SIG-M5 (cell line): ENCODE measurements around the gene SRPK3.

Experiments used
- DNase-seq: peaks from one replicate; lab custom pipeline; 2025; lab: John Stamatoyannopoulos, UW

The SRPK3 gene

GRCh38 chrX:153770601-153771414, 10.0 kb upstream of the SRPK3 start:
- no peak for DNase-seq

DNA sequence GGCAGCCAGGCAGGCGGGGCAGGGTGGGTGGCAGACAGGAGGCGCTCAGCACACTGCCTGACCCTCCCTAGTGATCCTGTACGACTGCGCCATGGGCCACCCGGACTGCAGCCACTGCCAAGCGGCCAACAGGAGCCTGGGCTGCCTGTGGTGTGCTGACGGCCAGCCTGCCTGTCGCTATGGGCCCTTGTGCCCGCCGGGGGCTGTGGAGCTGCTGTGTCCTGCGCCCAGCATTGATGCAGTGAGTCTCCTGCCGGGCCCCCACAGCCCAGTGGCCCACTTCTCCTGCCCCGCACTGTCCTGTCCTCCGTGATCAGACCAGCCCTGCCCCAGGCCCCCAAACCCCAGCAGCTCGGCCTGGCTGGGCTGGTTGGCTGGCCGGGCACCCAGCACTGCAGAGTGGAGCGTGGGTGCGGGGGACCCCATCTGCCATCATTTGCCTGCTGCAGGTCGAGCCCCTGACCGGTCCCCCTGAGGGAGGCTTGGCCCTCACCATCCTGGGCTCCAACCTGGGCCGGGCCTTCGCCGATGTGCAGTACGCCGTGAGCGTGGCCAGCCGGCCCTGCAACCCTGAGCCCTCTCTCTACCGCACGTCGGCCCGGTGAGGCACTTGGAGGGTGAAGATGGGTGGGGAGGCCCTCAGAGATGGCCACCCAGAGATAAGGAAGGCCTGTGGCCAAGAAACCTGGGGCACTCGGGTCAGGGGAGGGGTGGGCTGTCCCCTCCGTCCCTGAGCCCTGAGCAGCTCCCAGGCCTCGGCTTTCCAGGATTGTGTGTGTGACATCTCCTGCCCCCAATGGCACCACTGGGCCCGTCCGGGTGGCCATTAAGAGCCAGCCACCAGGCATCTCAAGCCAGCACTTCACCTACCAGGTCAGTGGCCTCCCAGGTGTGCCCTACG, 9.2 kb upstream of the SRPK3 start:
- no peak for DNase-seq

DNA sequence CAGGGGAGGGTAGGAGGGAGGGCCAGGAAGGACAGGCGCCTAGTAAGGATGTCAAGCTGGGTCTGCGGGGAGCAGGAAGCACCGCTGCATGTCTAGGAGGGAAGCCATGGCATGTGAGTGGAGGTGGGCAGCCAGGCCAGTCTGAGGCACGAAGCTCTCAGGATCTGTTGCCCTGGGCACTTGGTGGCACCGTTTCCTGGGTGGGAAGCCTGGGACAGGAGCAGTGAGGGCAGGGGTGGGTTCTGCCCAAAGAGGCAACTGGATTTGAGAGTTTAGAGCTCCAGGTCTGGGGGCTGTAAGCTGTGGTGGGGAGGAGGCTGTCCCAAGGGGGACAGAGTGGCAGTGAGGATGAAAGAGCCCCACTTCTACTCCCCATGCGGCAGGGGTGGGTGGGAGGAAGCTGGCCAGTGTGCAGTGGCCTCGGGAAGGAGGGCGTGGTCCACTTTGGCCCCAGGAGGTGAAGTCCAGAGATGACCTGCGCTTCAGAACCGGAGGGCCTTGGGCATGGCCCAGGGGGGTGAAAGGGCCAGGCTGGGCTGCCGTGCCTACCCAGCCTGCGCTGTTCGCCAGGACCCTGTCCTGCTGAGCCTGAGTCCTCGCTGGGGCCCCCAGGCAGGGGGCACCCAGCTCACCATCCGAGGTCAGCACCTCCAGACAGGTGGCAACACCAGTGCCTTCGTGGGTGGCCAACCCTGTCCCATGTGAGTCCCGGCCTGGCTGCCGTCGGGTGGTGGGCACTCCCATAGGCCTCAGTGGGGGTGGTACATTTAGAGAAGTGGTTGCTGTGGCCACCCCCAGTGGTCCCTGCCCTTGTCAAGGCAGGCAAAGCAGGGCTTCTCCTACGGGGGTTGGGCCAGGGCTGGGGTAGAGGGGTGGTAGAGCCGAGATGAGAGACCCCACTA, 8.3 kb upstream of the SRPK3 start:
- DNase-seq: no peak

DNA sequence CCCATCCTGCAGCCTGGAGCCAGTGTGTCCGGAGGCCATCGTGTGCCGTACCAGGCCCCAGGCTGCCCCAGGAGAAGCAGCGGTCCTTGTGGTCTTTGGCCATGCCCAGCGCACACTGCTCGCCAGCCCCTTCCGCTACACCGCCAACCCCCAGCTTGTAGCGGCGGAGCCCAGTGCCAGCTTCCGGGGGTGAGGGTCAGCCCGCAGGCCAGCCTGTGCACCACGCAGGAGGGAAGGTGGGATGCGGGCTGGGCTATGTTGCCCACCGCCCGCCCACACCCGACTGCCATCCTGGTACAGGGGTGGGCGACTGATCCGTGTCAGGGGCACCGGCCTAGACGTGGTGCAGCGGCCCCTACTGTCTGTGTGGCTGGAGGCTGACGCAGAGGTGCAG, 7.6 kb upstream of the SRPK3 start:
- no peak for DNase-seq

DNA sequence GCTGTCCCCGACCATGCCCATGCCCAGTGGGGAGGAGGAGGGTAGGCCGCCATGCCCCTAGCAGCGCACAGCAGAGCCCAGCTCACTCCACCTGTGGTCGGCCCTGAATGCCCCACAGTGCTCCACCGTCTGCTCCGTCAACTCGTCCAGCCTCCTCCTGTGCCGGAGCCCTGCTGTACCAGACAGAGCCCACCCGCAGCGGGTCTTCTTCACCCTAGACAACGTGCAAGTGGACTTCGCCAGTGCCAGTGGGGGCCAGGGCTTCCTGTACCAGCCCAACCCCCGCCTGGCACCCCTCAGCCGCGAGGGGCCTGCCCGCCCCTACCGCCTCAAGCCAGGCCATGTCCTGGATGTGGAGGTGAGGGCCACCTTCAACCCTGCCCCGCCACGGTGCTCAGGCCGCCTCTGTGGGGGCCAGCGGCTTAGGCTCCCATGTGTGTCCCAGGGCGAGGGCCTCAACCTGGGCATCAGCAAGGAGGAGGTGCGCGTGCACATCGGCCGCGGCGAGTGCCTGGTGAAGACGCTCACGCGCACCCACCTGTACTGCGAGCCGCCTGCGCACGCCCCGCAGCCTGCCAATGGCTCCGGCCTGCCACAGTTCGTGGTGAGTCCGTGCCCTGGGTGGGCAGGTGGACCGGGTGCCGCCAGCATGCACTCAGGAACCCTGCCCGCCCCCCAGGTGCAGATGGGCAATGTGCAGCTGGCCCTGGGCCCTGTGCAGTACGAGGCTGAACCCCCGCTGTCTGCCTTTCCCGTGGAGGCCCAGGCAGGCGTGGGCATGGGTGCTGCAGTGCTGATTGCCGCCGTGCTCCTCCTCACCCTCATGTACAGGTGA, 6.9 kb upstream of the SRPK3 start:
- no peak for DNase-seq

- no peak for DNase-seq
Observed at GRCh38 chrX:153774576-153775292, 6.1 kb upstream of the SRPK3 start.

DNA sequence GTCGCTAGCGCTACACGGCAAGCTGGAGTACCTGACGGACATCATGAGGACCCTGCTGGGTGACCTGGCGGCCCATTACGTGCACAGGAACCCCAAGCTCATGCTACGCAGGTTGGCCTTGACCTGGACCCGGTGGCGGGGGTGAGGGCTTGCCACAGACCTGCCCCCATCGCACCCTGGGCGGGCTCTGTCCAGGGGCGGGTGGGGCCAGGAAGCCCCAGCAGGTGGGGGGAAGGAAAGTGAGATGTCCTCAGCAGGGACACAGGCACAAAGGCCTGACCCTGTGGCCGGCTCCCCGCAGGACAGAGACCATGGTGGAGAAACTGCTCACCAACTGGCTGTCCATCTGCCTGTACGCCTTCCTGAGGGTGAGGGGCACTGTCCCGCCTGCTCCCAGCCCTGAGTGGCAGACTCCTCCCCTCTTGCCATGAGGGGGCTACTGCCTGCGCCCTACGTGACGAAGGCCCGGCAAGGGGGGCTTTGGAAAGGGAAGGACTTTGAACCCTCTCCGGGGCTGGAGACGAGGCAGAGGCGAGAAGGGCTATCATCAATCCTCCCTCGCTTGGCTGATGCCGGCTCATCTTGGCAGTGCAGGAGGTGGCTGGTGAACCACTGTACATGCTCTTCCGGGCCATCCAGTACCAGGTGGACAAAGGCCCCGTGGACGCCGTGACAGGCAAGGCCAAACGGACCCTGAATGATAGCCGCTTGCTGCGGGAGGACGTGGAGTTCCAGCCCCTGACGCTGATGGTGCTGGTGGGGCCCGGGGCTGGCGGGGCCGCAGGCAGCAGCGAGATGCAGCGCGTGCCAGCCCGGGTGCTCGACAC, 5.3 kb upstream of the SRPK3 start:
- DNase-seq: no peak

DNA sequence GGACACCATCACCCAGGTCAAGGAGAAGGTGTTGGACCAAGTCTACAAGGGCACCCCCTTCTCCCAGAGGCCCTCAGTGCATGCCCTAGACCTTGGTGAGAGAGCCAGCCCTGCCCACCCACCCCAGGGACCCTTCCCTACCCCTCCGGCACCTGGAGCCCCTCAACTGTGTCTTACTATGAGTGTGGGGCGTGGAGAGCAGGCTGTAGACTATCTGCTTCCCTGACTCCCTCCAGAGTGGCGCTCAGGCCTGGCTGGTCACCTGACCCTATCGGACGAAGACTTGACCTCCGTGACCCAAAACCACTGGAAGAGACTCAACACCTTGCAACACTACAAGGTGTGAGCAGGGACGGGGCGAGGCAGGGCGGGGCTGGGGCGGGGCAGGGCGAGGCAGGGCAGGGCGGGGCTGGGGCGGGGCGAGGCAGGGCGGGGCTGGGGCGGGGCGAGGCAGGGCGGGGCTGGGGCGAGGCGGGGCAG, 4.7 kb upstream of the SRPK3 start:
- DNase-seq: no peak

GRCh38 chrX:153776611-153777045, 4.2 kb upstream of the SRPK3 start:
- no peak for DNase-seq

- DNase-seq: no peak
Observed at GRCh38 chrX:153777261-153778090, 3.4 kb upstream of the SRPK3 start.

- DNase-seq: no peak
Observed at GRCh38 chrX:153778181-153778580, 2.7 kb upstream of the SRPK3 start.

DNA sequence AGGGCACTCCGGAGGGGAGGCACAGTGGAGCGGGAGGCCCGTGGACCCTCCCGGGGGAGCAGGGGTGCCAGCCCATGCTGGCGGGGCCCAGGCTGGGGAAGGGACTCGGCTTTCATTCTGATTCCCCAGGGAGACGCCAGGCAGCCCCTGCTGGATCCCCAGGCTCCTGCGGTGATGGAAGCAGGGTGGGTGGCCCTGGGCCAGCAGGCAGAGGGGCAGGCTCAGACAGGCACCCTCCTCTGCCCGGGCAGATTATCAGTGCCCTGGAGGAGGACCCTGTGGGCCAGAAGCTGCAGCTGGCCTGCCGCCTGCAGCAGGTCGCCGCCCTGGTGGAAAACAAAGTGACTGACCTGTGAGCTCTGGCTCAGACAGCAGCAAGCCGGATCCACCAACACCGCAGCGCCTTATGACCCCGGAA, 2.1 kb upstream of the SRPK3 start:
- DNase-seq: no peak

GRCh38 chrX:153779891-153780677, 757 bp upstream of the SRPK3 start:
- no peak for DNase-seq

GRCh38 chrX:153781428-153782047, 697 bp downstream of the SRPK3 start:
- no peak for DNase-seq

GRCh38 chrX:153782313-153782712, 1.5 kb downstream of the SRPK3 start:
- DNase-seq: no peak

GRCh38 chrX:153782871-153783270, 2.0 kb downstream of the SRPK3 start:
- no peak for DNase-seq

DNA sequence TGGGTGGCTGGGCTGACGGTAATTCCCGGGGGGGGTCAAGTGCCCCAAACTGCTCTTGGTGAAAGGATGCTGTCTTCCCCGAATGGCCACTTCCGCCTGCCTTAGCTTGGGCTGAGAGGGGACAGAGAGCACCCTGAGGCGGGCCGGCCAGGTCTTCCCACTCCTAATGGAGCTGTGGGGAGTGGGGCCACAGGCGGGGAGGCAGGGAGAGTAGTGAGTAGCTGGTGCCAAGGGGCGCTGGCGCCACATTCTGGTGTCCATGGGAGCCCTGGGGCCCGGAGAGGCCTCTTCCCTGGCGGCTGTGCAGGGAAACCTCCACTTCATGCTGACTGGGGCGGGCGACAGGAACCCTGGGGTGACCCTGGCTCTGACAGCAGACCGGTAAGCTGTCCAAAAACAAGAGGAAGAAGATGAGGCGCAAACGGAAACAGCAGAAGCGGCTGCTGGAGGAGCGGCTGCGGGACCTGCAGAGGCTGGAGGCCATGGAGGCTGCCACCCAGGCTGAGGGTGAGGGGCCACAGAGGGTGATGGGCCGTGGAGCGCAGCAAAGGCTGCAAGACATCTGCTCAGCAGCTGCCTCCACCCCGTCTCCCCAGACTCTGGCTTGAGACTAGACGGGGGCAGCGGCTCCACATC, 2.7 kb downstream of the SRPK3 start:
- DNase-seq: no peak
